COR-L47 (cell line): ENCODE data around the gene WFIKKN1.

Experiments used
- DNase-seq: peaks from one replicate; lab custom pipeline; 2025; lab: John Stamatoyannopoulos, UW

Gene WFIKKN1

DNA sequence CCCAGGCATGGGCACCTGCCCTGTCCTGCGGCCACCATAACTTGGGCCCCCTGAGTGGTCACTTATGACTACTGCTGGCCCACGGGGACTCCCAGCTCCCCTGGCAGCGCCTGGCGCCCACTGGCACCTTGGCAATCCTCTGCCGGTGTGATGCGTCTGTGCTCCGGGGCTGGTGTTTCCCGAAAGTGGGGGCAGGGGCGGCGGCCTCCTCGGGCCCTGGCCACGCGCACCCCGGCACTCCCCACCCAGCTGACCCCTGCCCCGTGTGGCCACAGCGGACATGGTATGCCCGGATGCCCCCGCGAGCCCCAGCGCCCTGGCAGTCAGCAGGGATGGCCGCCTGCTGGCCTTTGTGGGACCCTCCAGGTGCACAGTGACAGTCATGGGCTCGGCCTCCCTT is 26.7 kb downstream of the WFIKKN1 start:
- no peak for DNase-seq

- DNase-seq: no peak
Observed at GRCh38 chr16:658679-659571, 28.1 kb downstream of the WFIKKN1 start.

GRCh38 chr16:659618-660017 is 28.8 kb downstream of the WFIKKN1 start:
- DNase-seq: no peak

GRCh38 chr16:660132-660458 is 29.3 kb downstream of the WFIKKN1 start:
- no peak for DNase-seq

DNA sequence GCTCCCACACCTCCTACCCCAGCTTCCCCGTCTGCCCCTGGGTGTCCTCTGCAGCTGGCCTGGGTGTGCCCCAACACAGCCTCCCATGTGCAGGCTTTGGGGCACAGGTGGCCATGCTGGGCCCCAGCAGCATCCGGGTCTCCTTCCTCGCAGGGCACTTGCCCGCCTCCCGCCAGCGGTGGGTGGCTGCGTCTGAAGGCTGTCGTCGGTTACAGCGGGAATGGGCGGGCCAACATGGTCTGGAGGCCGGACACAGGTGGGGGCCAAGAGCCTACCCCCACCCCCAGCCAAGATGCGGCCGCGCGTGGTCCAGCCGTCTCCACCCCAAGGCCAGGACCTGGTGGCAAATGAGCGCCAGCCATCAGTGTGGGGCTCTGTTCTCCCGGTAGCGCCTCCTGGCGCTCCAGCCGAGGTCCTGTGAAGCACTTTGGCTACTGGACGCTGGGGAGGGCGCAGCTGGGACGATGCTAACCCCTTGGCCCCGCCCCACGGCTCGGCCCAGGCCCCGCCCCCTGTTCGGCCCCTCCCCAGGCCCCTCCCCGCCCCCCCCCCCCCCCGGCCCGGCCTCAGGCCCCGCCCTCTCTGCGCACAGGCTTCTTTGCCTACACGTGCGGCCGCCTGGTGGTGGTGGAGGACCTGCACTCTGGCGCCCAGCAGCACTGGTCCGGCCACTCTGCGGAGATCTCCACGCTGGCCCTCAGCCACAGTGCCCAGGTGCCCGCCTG is 29.8 kb downstream of the WFIKKN1 start:
- no peak for DNase-seq

- DNase-seq: no peak
Observed at GRCh38 chr16:661184-661821, 30.5 kb downstream of the WFIKKN1 start.

GRCh38 chr16:662095-662494 is 31.3 kb downstream of the WFIKKN1 start:
- no peak for DNase-seq

DNA sequence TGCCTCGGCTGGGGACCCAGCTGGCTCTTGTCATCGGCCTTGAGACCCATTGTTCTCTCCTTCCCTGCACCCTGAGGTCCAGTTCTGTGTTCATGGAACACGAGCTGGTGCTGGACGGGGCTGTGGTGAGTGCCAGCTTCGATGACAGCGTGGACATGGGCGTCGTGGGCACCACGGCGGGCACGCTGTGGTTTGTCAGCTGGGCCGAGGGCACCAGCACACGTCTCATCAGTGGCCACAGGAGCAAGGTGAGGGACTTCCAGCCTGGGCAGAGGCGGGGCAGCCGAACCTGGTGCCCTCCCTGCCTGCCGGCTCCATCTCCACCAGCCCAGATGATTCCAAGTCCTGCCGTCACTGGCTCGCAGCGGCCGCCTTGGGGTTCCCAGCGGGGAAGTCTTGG is 31.8 kb downstream of the WFIKKN1 start:
- no peak for DNase-seq

- DNase-seq: no peak
Observed at GRCh38 chr16:666572-666971, 35.8 kb downstream of the WFIKKN1 start.

- DNase-seq: no peak
Observed at GRCh38 chr16:667113-667779, 36.5 kb downstream of the WFIKKN1 start.

GRCh38 chr16:667780-668518 is 37.2 kb downstream of the WFIKKN1 start, which contains the start of gene RHOT2:
TSS of gene RHOT2 (plus strand) at chr16:668132. CDS start at chr16:668200, 68 bp downstream.
- DNase-seq: peak; percentile 91

DNA sequence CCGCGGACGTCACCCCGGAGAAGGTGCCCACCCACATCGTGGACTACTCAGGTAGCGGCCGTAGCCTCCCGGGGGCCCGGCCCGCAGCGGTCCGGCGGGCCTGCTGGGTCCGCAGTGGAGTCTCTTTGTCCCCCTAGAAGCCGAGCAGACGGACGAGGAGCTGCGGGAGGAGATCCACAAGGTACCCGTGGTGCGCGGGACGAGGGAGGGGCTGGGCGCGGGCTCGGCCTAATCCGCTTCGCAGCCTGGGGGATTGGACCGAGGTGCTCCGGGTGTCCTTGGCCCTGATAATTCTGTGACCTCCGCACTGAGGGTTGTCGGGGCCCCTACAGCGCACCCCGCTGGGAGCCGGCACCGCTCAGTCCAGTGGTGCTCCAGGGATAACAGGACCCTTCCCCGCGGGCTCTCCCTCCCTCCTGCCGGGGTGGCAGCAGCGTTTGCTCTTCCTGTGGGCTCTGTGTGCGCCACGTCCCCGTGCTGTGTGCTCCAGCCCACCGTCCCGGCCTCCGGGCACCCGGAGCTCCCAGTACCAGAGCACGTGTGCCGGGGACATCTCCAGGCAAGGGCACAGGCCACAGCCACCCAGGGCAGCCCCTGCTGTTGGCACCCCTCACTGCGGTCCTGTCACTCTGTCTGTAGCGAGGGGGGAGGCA is 37.9 kb downstream of the WFIKKN1 start:
- no peak for DNase-seq

GRCh38 chr16:669666-670065 is 38.9 kb downstream of the WFIKKN1 start:
- no peak for DNase-seq

GRCh38 chr16:670485-671352 is 39.9 kb downstream of the WFIKKN1 start:
- no peak for DNase-seq

DNA sequence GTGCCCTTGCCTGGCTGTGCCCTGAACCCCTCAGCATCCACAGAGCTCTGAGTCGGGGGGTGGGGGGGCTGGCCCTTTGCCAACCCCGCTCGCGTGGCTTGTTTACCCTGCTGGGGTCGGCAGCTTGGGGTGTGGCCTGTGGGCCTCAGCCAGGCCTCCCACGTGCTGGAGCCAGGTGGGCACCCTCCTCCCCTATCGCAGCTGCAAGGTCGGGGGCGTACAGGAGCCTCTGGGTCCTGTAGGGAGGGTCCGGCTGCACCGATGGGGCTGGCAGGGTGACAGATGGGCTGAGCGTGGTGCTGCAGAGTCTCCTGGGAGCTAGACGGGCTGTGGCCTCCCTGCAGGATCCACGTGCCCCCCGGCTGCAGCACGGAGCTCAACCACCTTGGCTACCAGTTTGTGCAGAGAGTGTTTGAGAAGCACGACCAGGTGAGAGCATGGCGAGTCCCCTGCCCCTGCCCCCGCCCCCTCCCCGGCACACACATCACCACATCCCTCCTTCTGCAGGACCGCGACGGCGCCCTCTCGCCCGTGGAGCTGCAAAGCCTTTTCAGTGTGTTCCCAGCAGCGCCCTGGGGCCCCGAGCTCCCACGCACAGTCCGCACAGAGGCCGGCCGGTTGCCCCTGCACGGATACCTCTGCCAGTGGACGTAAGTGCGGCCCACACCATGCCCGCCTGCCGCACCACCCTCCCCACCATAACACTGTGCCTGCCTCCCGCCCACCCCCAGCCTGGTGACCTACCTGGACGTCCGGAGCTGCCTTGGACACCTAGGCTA is 40.8 kb downstream of the WFIKKN1 start:
- DNase-seq: no peak

DNA sequence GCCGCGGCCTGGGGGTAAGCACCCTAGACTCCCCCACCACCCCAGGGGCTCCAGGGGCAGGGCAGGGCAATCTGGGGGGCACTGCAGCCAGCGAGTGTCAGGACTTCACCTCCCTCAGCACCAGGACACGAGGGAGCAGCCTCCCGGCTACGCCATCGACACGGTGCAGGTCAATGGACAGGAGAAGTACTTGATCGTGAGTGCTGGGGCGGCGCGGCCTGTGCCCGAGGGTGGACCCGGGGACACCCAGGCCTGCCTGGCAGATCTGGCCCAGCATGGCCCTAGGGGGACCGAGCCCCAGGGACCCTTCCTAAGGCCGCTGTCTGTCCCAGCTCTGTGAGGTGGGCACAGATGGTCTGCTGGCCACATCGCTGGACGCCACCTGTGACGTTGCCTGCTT is 41.6 kb downstream of the WFIKKN1 start:
- DNase-seq: no peak

DNA sequence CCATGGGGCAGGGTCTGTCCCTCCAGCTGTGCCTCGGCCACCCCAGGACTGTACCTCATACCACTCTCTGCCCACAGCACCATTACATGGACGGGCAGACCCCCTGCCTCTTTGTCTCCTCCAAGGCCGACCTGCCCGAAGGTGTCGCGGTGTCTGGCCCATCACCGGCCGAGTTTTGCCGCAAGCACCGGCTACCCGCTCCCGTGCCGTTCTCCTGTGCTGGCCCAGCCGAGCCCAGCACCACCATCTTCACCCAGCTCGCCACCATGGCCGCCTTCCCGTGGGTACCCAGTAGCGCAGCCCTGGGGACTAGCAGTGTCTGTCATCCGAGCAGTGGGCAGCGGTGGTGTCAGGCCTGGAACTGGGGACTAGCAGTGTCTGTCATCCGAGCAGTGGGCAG is 42.1 kb downstream of the WFIKKN1 start:
- no peak for DNase-seq

- DNase-seq: no peak
Observed at GRCh38 chr16:673399-673991, 42.7 kb downstream of the WFIKKN1 start.
